ENCODE results near the gene CFD.
"Not testable (repeated sequence)": the region's sequence is repeated elsewhere in the genome, so short reads cannot be mapped to it uniquely, and the experiment has no call there.

Gene CFD

GRCh38 chr19:888581-889385 is 29.3 kb downstream of the CFD start:
- DNase-seq (ENCODE audit: low read depth) = no peak

DNA sequence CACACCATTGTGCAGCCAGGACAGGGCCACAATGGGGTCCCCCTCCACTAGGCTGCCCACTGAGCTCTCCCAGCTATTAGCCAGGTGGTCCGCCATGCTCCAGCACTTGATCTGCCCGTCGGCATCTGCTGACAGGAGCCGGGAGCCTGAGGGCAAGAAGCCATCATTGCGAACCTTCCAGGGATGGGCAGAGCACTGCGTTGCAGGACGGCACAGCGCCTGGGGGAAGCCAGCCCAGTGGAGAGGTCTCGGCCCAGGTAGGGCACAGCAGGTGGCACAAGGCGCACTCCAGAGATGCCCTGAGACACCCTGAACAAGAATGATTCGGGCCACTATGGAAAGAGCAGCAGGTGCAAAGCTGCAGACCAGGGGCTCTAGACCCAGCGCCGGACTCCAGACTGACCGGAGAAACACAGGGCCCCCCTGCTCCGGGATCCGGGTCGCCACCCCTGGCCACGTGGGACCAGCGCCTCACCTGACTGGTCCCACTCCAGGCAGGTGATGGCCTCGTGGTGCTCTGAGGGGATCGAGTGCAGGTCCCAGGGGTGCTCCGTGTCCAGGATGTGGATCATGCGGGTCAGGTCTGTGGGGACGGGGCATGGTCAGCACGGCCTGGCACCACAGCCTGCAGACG is 30.3 kb downstream of the CFD start:
- no peak for DNase-seq (ENCODE audit: low read depth)

DNA sequence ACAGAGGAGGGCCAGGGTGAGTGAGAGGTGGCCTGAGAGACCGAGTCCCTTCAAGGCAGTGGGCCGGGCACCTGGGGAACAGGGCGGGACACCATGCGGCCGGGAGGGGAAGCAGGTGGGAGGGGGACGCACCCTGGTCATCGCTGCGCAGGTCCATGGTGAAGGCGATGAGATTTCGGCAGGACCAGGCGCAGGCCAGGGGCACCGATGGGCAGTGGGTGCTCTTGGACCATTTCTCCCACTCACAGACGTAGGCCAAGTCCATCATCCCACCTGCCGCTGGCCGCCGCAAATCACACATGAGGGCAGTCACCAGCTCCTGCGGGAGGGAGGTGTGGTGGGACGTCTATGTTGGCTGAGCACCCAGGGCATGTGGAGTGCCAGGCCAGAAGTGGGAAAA is 31.4 kb downstream of the CFD start:
- DNase-seq (ENCODE audit: low read depth) = no peak

GRCh38 chr19:891421-892200 is 32.1 kb downstream of the CFD start:
- DNase-seq (ENCODE audit: low read depth) = not testable (repeated sequence)

- DNase-seq (ENCODE audit: low read depth) = no peak
Measured at GRCh38 chr19:892243-892893, 32.9 kb downstream of the CFD start.

DNA sequence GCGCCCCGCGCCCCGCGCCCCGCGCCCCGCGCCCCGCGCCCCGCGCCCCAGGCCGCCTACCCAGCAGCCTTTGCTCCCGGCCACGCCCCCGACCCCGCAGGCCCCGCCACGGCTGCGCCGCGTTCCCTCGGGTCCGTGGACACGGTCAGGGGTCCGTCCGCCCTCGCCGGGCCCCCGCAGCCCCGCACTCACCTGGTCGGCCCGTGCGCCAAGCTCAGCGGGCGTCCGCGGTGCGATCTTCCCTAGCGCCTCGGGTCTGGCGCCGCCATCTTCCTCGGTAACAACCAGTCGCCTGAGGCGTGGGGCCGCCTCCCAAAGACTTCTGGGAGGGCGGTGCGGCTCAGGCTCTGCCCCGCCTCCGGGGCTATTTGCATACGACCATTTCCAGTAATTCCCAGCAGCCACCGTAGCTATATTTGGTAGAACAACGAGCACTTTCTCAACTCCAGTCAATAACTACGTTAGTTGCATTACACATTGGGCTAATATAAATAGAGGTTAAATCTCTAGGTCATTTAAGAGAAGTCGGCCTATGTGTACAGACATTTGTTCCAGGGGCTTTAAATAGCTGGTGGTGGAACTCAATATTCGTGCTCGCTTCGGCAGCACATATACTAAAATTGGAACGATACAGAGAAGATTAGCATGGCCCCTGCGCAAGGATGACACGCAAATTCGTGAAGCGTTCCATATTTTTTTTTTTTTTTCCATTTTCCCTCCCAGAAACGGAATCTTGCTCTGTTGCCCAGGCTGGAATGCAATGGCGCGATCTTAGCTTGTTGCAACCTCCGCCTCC is 33.6 kb downstream of the CFD start, which contains the start of the genes MED16 and RNU6-9:
Gene MED16 (minus strand): TSS at position 294 of the 796 bp plus-strand sequence. CDS start 2,056 bp downstream, outside the sequence.
Gene RNU6-9 (plus strand): TSS at position 591 of the 796 bp plus-strand sequence.
- peak; percentile 76 for DNase-seq (ENCODE audit: low read depth)

- no peak for DNase-seq (ENCODE audit: low read depth)
Measured at GRCh38 chr19:896434-896833, 37.0 kb downstream of the CFD start.

DNA sequence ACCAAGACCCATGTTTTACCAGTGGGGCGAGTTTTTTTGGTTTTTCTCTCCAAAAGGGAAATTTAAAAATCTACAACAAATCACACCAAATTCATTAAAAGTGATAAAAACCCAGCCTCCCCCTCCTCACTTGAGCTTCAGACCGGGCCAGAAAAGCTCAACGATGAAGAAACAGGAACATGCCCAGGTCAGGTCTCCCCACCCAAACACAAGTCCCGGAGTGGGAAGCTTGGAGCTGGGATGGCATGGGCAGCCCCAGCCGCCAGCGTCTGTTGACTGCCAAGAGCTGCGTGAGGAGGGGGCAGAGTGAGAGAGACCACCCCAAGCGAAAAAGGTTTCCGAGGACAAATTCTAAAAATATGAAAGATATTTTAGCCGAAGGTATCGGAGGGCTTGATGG is 37.5 kb downstream of the CFD start:
- no peak for DNase-seq (ENCODE audit: low read depth)

- DNase-seq (ENCODE audit: low read depth) = no peak
Measured at GRCh38 chr19:897442-898039, 38.1 kb downstream of the CFD start.

DNA sequence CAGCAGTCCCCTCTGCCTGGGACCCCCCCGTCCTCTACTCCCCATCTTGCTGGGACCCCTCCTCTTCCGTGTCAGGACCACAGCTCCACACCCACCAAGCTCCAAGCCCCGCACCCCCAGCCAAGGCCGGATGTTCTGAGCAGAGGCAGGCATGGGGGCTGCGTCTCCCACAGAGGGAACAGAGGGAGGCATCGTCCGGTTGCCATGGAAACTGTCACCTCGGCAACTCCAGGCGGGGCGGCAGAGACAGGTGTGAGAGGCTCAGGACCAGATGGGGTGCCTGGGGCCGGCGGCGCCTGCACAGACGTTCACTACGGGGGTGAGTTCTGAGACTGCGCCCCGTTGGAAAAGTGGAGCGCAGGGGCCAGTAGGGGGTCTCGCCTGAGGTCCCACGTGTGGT is 39.2 kb downstream of the CFD start:
- DNase-seq (ENCODE audit: low read depth) = no peak

DNA sequence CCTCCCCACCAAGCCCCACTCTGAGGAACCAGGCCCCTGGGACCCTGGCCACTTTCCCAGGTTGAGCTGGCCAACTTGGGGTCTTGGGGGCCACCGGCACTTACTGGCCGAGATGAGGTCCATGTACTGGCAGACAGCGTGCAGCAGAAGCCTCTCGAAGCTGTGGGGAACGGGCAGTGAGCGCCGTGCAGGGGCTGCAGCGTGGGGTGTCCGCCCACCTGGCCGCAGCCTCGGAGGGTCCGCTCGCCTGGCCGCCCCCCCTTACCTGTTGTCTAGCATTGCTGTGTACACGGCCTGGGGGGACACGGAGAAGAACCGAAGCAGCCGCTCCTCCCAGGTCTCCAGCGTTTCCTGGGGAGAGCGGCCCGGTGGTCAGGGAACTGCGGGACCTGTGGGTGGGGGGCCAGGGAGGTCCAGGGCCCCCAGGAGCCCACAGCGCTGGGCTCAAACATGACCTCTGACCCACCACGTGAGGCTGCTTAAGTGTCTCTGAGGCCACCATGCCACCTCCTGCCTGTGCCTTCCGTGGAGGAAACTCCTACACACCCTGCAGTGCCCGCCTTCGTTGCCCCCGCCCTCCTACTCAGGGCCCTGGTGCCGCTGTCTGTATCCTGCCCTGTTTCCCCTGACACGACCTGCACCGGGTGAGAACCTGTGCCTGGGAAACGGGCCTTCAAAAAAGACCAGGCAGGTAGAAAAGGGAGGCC is 40.0 kb downstream of the CFD start:
- DNase-seq (ENCODE audit: low read depth) = no peak

DNA sequence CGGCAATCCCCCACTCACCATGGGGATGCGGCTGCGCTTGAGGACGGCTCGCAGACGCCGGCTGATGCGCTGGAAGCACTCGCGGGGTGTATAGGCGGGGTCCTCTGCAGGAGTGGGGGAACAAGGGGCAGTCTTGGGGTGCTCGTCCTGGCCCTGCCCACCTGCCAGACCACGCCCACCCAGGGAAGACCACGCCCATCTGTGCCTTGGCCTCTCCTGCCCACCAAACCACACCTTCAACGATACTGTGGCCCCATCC is 40.5 kb downstream of the CFD start:
- DNase-seq (ENCODE audit: low read depth) = no peak

GRCh38 chr19:900302-901111 is 41.0 kb downstream of the CFD start:
- DNase-seq (ENCODE audit: low read depth) = no peak

- no peak for DNase-seq (ENCODE audit: low read depth)
Measured at GRCh38 chr19:901216-902092, 42.0 kb downstream of the CFD start.

GRCh38 chr19:902093-902370 is 42.6 kb downstream of the CFD start:
- no peak for DNase-seq (ENCODE audit: low read depth)

DNA sequence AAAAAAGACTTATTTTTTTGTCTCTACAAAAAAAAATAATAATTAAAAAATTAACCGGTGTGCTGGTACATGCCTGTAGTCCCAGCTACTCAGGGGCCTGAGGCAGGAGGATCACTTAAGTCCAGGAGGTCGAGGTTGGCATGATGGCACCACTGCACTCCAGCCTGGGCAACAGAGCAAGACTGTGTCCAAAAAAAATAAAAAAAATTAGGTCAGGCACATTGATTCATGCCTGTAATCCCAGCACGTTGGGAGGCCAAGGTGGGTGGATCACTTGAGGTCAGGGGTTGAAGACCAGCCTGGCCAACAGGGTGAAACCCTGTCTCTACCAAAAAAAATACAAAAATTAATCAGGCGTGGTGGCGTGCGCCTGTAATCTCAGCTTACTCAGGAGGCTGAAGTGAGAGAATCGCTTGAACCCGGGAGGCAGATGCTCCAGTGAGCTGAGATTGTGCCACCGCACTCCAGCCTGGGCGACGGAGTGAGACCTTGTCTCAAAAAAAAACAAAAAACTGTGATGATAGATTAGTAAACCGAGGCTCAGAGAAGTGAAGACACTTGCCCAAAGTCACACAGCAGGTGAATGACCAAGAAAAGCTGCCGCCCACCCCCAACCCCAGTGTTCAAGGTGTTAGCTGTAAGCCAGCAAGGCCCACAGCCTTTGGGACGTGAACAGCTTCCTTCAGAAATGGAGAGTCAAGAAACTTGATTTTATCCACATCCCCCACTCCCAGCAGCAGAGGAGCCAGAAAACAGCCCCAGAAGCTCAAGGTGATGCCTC is 43.2 kb downstream of the CFD start:
- no peak for DNase-seq (ENCODE audit: low read depth)

- DNase-seq (ENCODE audit: low read depth) = no peak
Measured at GRCh38 chr19:903266-903797, 43.9 kb downstream of the CFD start.

GRCh38 chr19:904545-904944 is 45.1 kb downstream of the CFD start:
- no peak for DNase-seq (ENCODE audit: low read depth)

Measured in CMK (cell line).